Non-pigmented ciliary epithelial cell (primary cell): Measurements from ENCODE around the gene FAM124B.

Experiments used
- DNase-seq: peaks from one replicate; pipeline ENCODE4 v3.0.0-alpha.2; 2010; ENCODE audit warnings: low read depth

The FAM124B gene

DNA sequence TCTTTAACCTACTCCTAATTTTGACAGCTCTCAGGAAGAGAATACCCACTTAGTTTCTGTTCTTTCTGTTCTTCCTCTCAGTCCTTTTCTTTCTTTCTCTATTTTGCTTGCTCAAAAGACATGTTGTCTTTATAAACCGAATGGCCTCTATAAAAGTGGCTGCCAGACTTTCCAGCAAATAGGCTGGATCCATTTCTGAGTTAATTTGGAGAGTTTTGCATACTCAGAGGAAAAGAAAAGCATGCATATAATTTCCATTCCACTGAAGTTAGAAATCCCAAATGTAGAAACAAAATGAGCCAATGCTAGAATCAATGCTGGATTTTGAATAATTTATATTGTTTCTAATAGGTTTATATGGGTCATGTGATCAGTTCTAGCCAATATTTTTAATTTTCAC is 65.9 kb downstream of the FAM124B start:
- no peak for DNase-seq

DNA sequence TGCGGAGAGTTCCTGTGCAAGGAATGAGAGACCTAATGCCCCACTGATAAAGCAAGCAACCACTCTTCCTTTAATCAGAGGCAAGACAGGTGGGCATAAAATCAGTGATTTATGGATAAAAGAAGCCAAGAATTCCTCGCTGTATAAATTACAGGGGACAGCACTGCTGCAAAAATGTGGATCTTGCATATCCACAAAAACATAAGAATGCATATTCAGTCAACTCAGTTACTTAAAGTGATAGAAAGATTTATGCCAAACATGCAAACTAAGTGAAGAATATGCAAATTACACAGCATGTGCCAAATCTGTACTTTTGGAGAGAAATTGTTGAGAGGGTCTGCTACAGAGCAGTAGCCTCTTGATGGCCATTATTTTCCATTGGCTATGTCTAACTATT is 67.2 kb downstream of the FAM124B start:
- no peak for DNase-seq

DNA sequence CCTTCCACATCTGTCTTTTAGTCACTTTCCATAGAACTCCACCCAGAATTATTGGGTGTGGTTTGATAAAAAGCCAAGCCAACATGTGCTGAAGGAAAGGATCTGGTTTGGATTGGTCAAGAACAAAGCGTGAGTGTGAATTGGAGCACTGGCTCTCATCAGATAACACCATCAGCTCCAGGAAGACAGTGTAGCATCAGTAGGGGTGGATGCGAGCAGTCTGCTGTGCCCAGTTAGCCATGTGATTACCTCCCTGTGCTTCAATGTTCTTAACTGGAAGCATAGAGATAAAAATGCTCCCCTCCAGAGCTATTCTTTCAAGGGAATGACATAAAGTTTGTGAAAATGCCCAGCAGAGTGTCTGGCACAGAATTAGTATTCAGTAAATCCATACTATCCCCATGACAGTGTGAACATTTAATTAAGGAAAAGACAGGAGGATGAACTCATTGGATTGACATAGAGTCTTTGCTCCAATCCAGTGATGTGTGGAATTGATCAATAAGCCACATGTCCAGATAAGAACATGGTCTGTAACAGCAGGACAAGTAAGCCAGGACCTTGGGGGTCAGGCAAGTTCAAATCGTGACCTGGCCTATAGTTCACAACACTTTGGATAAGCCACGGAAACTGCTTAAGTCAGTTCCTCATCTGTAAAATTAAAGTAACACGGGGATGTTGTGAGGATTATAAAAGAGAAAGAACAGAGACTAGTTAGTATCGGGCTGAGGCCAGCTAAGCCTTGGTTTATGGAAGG is 68.0 kb downstream of the FAM124B start:
- no peak for DNase-seq

DNA sequence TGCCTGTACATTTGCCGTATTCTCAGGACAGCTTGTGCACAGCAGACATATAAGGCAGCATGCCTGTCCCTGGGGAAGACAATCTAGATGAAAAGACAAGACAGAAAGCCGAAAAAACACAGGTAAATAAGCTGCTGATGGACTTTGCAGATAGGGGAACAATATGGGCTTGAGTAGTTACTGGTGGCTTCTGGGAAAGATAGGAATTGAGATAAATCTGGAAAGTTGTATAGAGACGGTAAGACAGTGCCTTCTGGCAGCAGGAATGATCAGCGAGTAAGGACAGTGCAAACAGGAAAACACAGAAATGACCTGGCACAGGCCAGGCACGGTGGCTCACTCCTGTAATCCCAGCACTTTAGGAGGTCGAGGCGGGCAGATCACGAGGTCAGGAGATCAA is 70.2 kb downstream of the FAM124B start:
- no peak for DNase-seq

DNA sequence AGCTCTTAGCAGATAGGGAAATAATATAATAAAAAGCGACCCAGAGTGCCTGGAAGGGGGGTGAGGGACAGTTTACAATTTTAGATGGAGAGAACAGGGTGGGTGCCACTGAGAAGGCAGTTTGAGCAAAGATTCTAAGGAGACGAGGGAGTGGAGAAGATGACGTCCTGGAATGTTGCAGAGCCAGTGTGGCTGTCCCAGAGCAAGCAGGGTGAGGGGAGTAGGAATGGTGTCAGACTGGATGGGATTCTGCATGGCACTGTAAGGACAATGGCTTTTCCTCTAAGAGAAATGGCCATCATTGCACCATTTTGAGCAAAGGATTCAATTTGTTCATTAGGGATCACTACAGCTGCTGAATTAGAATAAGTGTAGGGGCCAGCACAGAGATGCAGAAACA is 73.1 kb downstream of the FAM124B start:
- DNase-seq: no peak
